H9 (cell line): ENCODE measurements around the gene RNU6-9. TPM values are rescaled to one million over a fixed set of nuclear protein-coding genes. Genes with fewer than 3 reads are reported as not detected.

ENCODE experiments used
- DNase-seq: peaks from one replicate; pipeline ENCODE4 v3.0.0-alpha.2; 2017
- H2AFZ ChIP-seq: one replicate; pipeline ENCODE4 v1.6.1; 2013; ENCODE audit warnings: mild to moderate bottlenecking, low read length, control low read depth, moderate library complexity
- H2AK5ac ChIP-seq: 2 replicates; pipeline ENCODE4 v1.6.1; 2013; ENCODE audit warnings: low read length, control low read depth, mixed read lengths; ENCODE audit not compliant: insufficient read length
- H2BK120ac ChIP-seq: one replicate; pipeline ENCODE4 v1.6.1; 2013; ENCODE audit warnings: low read depth, mild to moderate bottlenecking, low read length, control low read depth, inconsistent platforms; ENCODE audit not compliant: poor library complexity, severe bottlenecking
- H2BK12ac ChIP-seq: 2 replicates; pipeline ENCODE4 v1.6.1; 2013; ENCODE audit warnings: low read length, control low read depth, mixed read lengths, low read depth; ENCODE audit not compliant: insufficient read length
- H2BK15ac ChIP-seq: 2 replicates; pipeline ENCODE4 v1.6.1; 2013; ENCODE audit warnings: low read depth, low read length, control low read depth
- H2BK20ac ChIP-seq: one replicate; pipeline ENCODE4 v1.6.1; 2013; ENCODE audit warnings: low read depth, mild to moderate bottlenecking, low read length, control low read depth, inconsistent platforms; ENCODE audit not compliant: poor library complexity, severe bottlenecking
- H2BK5ac ChIP-seq: 2 replicates; pipeline ENCODE4 v1.6.1; 2013; ENCODE audit warnings: low read length, control low read depth, mixed read lengths; ENCODE audit not compliant: insufficient read length
- H3K14ac ChIP-seq: 2 replicates; pipeline ENCODE4 v1.6.1; 2013; ENCODE audit warnings: low read length, control low read depth; ENCODE audit not compliant: insufficient read depth
- H3K18ac ChIP-seq: 2 replicates; pipeline ENCODE4 v1.6.1; 2013; ENCODE audit warnings: low read depth, mild to moderate bottlenecking, mixed read lengths, low read length, control low read depth; ENCODE audit not compliant: insufficient read length
- H3K23ac ChIP-seq: 2 replicates; pipeline ENCODE4 v1.6.1; 2013; ENCODE audit warnings: low read length, control low read depth, mixed read lengths, low read depth; ENCODE audit not compliant: insufficient read length
- H3K23me2 ChIP-seq: 2 replicates; pipeline ENCODE4 v1.6.1; 2013; ENCODE audit warnings: low read depth, mild to moderate bottlenecking, mixed read lengths, low read length, control low read depth; ENCODE audit not compliant: insufficient read length, poor library complexity, severe bottlenecking
- H3K27ac ChIP-seq: 2 replicates; pipeline ENCODE4 v1.5.1; 2013; ENCODE audit warnings: low read length, control low read depth, mixed read lengths, low read depth; ENCODE audit not compliant: insufficient read length
- H3K27me3 ChIP-seq: 2 replicates; pipeline ENCODE4 v1.6.1; 2013; ENCODE audit warnings: low read length, control low read depth, inconsistent platforms; ENCODE audit not compliant: insufficient read depth
- H3K4ac ChIP-seq: 2 replicates; pipeline ENCODE4 v1.6.1; 2013; ENCODE audit warnings: low read depth, mild to moderate bottlenecking, control low read depth, inconsistent platforms, low read length, moderate library complexity
- H3K4me1 ChIP-seq: 2 replicates; pipeline ENCODE4 v1.6.1; 2013; ENCODE audit warnings: low read length, control low read depth, inconsistent platforms; ENCODE audit not compliant: insufficient read depth
- H3K4me2 ChIP-seq: 2 replicates; pipeline ENCODE4 v1.6.1; 2013; ENCODE audit warnings: low read length, control low read depth, mixed read lengths; ENCODE audit not compliant: insufficient read length, insufficient read depth
- H3K56ac ChIP-seq: 2 replicates; pipeline ENCODE4 v1.6.1; 2013; ENCODE audit warnings: low read depth, mild to moderate bottlenecking, mixed read lengths, low read length, control low read depth; ENCODE audit not compliant: insufficient read length
- H3K79me1 ChIP-seq: 2 replicates; pipeline ENCODE4 v1.6.1; 2013; ENCODE audit warnings: low read depth, mild to moderate bottlenecking, moderate library complexity, low read length, control low read depth, inconsistent platforms; ENCODE audit not compliant: insufficient read depth, poor library complexity, severe bottlenecking
- H3K79me2 ChIP-seq: 2 replicates; pipeline ENCODE4 v1.6.1; 2013; ENCODE audit warnings: low read length, control low read depth, inconsistent platforms; ENCODE audit not compliant: insufficient read depth
- H3K9ac ChIP-seq: 2 replicates; pipeline ENCODE4 v1.6.1; 2013; ENCODE audit warnings: low read length, control low read depth, mixed read lengths; ENCODE audit not compliant: insufficient read length; ENCODE audit errors: extremely low read depth
- H3K9me3 ChIP-seq: one replicate; pipeline ENCODE4 v1.6.1; 2013; ENCODE audit warnings: low read depth, low read length, inconsistent platforms; ENCODE audit not compliant: control insufficient read depth
- H3T11ph ChIP-seq: one replicate; pipeline ENCODE4 v1.6.1; 2013; ENCODE audit warnings: mild to moderate bottlenecking, low read length, control low read depth, inconsistent platforms
- H4K20me1 ChIP-seq: one replicate; pipeline ENCODE4 v1.6.1; 2013; ENCODE audit not compliant: control insufficient read depth, insufficient read length, insufficient read depth
- H4K5ac ChIP-seq: 2 replicates; pipeline ENCODE4 v1.6.1; 2013; ENCODE audit warnings: low read depth, mild to moderate bottlenecking, mixed read lengths, low read length, control low read depth; ENCODE audit not compliant: insufficient read length
- H4K8ac ChIP-seq: replicated peaks from 2 replicates; pipeline ENCODE4 v1.6.1; 2013; ENCODE audit warnings: low read length, control low read depth, mixed read lengths, low read depth; ENCODE audit not compliant: insufficient read length
- H4K91ac ChIP-seq: 2 replicates; pipeline ENCODE4 v1.6.1; 2013; ENCODE audit warnings: low read depth, mild to moderate bottlenecking, moderate library complexity, mixed read lengths, low read length, control low read depth; ENCODE audit not compliant: insufficient read length
- H3K27ac Mint-ChIP-seq, 3 experiments: 2 replicates in 2 of 3; 3 replicates in 1 of 3; pipeline ENCODE4 v1.8.0; 2020 to 2021; ENCODE audit warnings: mixed read lengths in 3 of 3, mild to moderate bottlenecking in 1 of 3, moderate library complexity in 1 of 3
- H3K27me3 Mint-ChIP-seq: 2 replicates; pipeline ENCODE4 v1.8.0; 2021; ENCODE audit warnings: low read depth, mild to moderate bottlenecking, moderate library complexity, mixed read lengths
- H3K36me3 Mint-ChIP-seq, 3 experiments: 2 replicates in 2 of 3; 3 replicates in 1 of 3; pipeline ENCODE4 v1.8.0; 2020 to 2021; ENCODE audit warnings: low read depth in 3 of 3, mixed read lengths in 3 of 3; ENCODE audit not compliant: insufficient read depth in 1 of 3
- H3K4me1 Mint-ChIP-seq, 2 experiments: 2 replicates each; pipeline ENCODE4 v1.8.0; 2020; ENCODE audit warnings: mixed read lengths in 2 of 2
- H3K4me3 Mint-ChIP-seq, 2 experiments: 2 replicates in 1 of 2; 3 replicates in 1 of 2; pipeline ENCODE4 v1.8.0; 2020 to 2021; ENCODE audit warnings: mild to moderate bottlenecking in 2 of 2, mixed read lengths in 2 of 2, moderate library complexity in 1 of 2
- H3K9me3 Mint-ChIP-seq, 2 experiments: 2 replicates in 1 of 2; 3 replicates in 1 of 2; pipeline ENCODE4 v1.8.0; 2020; ENCODE audit warnings: mild to moderate bottlenecking in 2 of 2, mixed read lengths in 2 of 2, moderate library complexity in 1 of 2
- CTCF ChIP-seq: fragments of 200-600 bp; sonication (generic); conservative IDR thresholded peaks from 3 replicates; pipeline ENCODE4 v1.8.0; 2021; ENCODE audit warnings: antibody characterized with exemption, mild to moderate bottlenecking
- WGBS: extraction: QIAGEN DNeasy Blood & Tissue Kit; methylation state at CpG from one replicate; pipeline ENCODE4 v1.1.7; 2013; ENCODE audit warnings: missing lambda C conversion rate, low lambda C conversion rate, mixed read lengths; ENCODE audit not compliant: insufficient read length; ENCODE audit errors: extremely low coverage; 5-methylcytosine and 5-hydroxymethylcytosine counted together
- total RNA-seq: library from RNA; stranded (reverse); gene quantifications from 2 replicates; pipeline ENCODE4 v1.2.1, GENCODE V29; 2021

Gene RNU6-9
- total RNA-seq, 1 experiment from 2014 or later: not detected

GRCh38 chr19:862581-863314 lies 30.5 kb upstream of the RNU6-9 start:
- DNase-seq: peak; percentile 92
- Histone ChIP-seq H3K23ac (no peak overlapping the region), H4K5ac (no peak overlapping the region), H3K9me3 (no peaks in the 10 kb centered on the region), H2BK120ac (no peak overlapping the region), H3K27me3 (peaks cover 3% of the 10 kb centered on the region; the same call in 1 of the 2 replicates), H2BK20ac (no peak overlapping the region), H3K27ac (no peak overlapping the region), H3K79me1 (no peaks in the 10 kb centered on the region), H4K8ac (no peak overlapping the region), H3K4ac (no peak overlapping the region), H3K4me2 (peak overlapping the region; percentile 16), H3K14ac (no peak overlapping the region), H3K9ac (no peak overlapping the region), H3T11ph (no peak overlapping the region), H3K79me2 (no peaks in the 10 kb centered on the region), H2AK5ac (no peak overlapping the region), H4K91ac (no peak overlapping the region), H3K56ac (no peak overlapping the region), H2BK5ac (no peak overlapping the region), H3K18ac (no peak overlapping the region), H2BK15ac (no peak overlapping the region), H3K23me2 (peaks cover 3% of the 10 kb centered on the region), H4K20me1 (no peaks in the 10 kb centered on the region), H2BK12ac (no peak overlapping the region), H3K4me1 (no peaks in the 10 kb centered on the region), H2AFZ (no peak overlapping the region)
- H3K27ac Mint-ChIP-seq: peak overlapping the region in 2 of 3 experiments; percentile 90 to 93; a peak in 5 of 7 replicates
- peaks cover 8 to 18% of the 10 kb centered on the region in 2 experiments for H3K4me1 Mint-ChIP-seq
- H3K27me3 Mint-ChIP-seq: peaks cover 38% of the 10 kb centered on the region
- peaks cover 0 to 2% of the 10 kb centered on the region in 2 experiments; a peak in 1 of 5 replicates for H3K9me3 Mint-ChIP-seq
- H3K4me3 Mint-ChIP-seq: peak overlapping the region; percentile 30 to 83
- H3K36me3 Mint-ChIP-seq: peaks cover 4 to 12% (median 9%) of the 10 kb centered on the region in 3 experiments
- no CpG with 5 or more reads among the region's 48 CpGs for WGBS
- no peak for TF ChIP-seq CTCF
